ENCODE results near the gene UBQLN4.
A peak's percentile ranks its signal among the peaks of the same experiment; 100 is the strongest.

Gene UBQLN4

GRCh38 chr1:155999964-156000363 lies 53.6 kb downstream of the UBQLN4 start:
- no peak for TF ChIP-seq CTCF (IDR thresholded peaks at IDR 0.05; ENCODE audit: control insufficient read depth, insufficient read depth, low read depth, low read length, missing control alignments)
- H3K4me3 ChIP-seq (ENCODE audit: control insufficient read depth, low read depth, low read length), result no peak overlapping the region
- no peak for DNase-seq (ENCODE audit: low read depth)

GRCh38 chr1:155996166-155996565 lies 57.4 kb downstream of the UBQLN4 start:
- no peak for TF ChIP-seq CTCF (IDR thresholded peaks at IDR 0.05; ENCODE audit: control insufficient read depth, insufficient read depth, low read depth, low read length, missing control alignments)
- no peak overlapping the region for H3K4me3 ChIP-seq (ENCODE audit: control insufficient read depth, low read depth, low read length)
- DNase-seq (ENCODE audit: low read depth), result no peak

GRCh38 chr1:155993595-155993994 lies 60.0 kb downstream of the UBQLN4 start:
- TF ChIP-seq CTCF (IDR thresholded peaks at IDR 0.05; ENCODE audit: control insufficient read depth, insufficient read depth, low read depth, low read length, missing control alignments), result no peak
- no peak overlapping the region for H3K4me3 ChIP-seq (ENCODE audit: control insufficient read depth, low read depth, low read length)
- DNase-seq (ENCODE audit: low read depth), result no peak

GRCh38 chr1:155990005-155990739 lies 63.4 kb downstream of the UBQLN4 start:
- no peak for DNase-seq (ENCODE audit: low read depth)
- no peak for TF ChIP-seq CTCF (IDR thresholded peaks at IDR 0.05; ENCODE audit: control insufficient read depth, insufficient read depth, low read depth, low read length, missing control alignments)
- no peak overlapping the region for H3K4me3 ChIP-seq (ENCODE audit: control insufficient read depth, low read depth, low read length)

GRCh38 chr1:155989242-155990004 lies 64.2 kb downstream of the UBQLN4 start:
- peak overlapping the region; percentile 35 for H3K4me3 ChIP-seq (ENCODE audit: control insufficient read depth, low read depth, low read length)

More at GRCh38 chr1:155989242-155990004, 64.2 kb downstream of the UBQLN4 start:
- TF ChIP-seq CTCF (IDR thresholded peaks at IDR 0.05; ENCODE audit: control insufficient read depth, insufficient read depth, low read depth, low read length, missing control alignments), result peak; percentile 100
- no peak for DNase-seq (ENCODE audit: low read depth)

Measured in AG09309 (cell line).